ENCODE data around the gene ACOT8.

ACOT8 gene

GRCh38 chr20:45814314-45814713 is 42.9 kb downstream of the ACOT8 start:
- ATAC-seq = no peak

GRCh38 chr20:45813489-45813888 is 43.7 kb downstream of the ACOT8 start:
- TF ChIP-seq ESRRG (CRISPR knock-in tag; IDR thresholded peaks at IDR 0.05) (no peak), TCF4 (CRISPR knock-in tag; IDR thresholded peaks at IDR 0.05; ENCODE audit: borderline replicate concordance) (no peak), ZFP3 (CRISPR knock-in tag; IDR thresholded peaks at IDR 0.05) (no peak), RARB (CRISPR knock-in tag; IDR thresholded peaks at IDR 0.05) (no peak), ZNF70 (CRISPR knock-in tag; IDR thresholded peaks at IDR 0.05) (no peak), CREB5 (CRISPR knock-in tag; IDR thresholded peaks at IDR 0.05; ENCODE audit: low read depth) (no peak), ARNTL (CRISPR knock-in tag; IDR thresholded peaks at IDR 0.05; ENCODE audit: borderline replicate concordance, low read depth) (no peak), TOX (CRISPR knock-in tag; IDR thresholded peaks at IDR 0.05; ENCODE audit: borderline replicate concordance) (no peak), ZNF565 (CRISPR knock-in tag; conservative IDR thresholded peaks at IDR 0.05; ENCODE audit: low read depth) (no peak), GLIS3 (CRISPR knock-in tag; IDR thresholded peaks at IDR 0.05) (no peak), CSDC2 (CRISPR knock-in tag; IDR thresholded peaks at IDR 0.05) (no peak), SNAI2 (CRISPR knock-in tag; IDR thresholded peaks at IDR 0.05) (no peak), TSHZ2 (CRISPR knock-in tag; IDR thresholded peaks at IDR 0.05) (no peak), BACH2 (CRISPR knock-in tag; IDR thresholded peaks at IDR 0.05; ENCODE audit: borderline replicate concordance) (no peak), PATZ1 (CRISPR knock-in tag; IDR thresholded peaks at IDR 0.05; ENCODE audit: borderline replicate concordance) (no peak), ZFP30 (CRISPR knock-in tag; IDR thresholded peaks at IDR 0.05) (no peak), OSR1 (CRISPR knock-in tag; IDR thresholded peaks at IDR 0.05) (no peak), POU6F1 (CRISPR knock-in tag; IDR thresholded peaks at IDR 0.05; ENCODE audit: borderline replicate concordance, low read depth) (no peak)
- ATAC-seq = no peak

More at GRCh38 chr20:45814314-45814713, 42.9 kb downstream of the ACOT8 start:
- TF ChIP-seq BACH2 (CRISPR knock-in tag; IDR thresholded peaks at IDR 0.05; ENCODE audit: borderline replicate concordance) (no peak), GLIS3 (CRISPR knock-in tag; IDR thresholded peaks at IDR 0.05) (no peak), TCF4 (CRISPR knock-in tag; IDR thresholded peaks at IDR 0.05; ENCODE audit: borderline replicate concordance) (no peak), TSHZ2 (CRISPR knock-in tag; IDR thresholded peaks at IDR 0.05) (no peak), CSRNP3 (CRISPR knock-in tag; IDR thresholded peaks at IDR 0.05) (no peak), ZFP30 (CRISPR knock-in tag; IDR thresholded peaks at IDR 0.05) (no peak)

Data from SK-N-SH treated with all-trans-retinoic acid at 6 μM for 48 hours (cell line).